Neutrophil (primary cell): ENCODE results near the gene DOCK4.

Experiments
- H3K27ac ChIP-seq: fragments of 200-600 bp; sonication (generic); 2 replicates; pipeline ENCODE4 v1.5.1; 2016; ENCODE audit warnings: mild to moderate bottlenecking, moderate library complexity
- H3K27me3 ChIP-seq: fragments of 200-600 bp; sonication (generic); 2 replicates; pipeline ENCODE4 v1.6.0; 2016; ENCODE audit warnings: mild to moderate bottlenecking
- H3K36me3 ChIP-seq: fragments of 200-600 bp; sonication (generic); 2 replicates; pipeline ENCODE4 v1.5.1; 2017
- H3K4me1 ChIP-seq, 2 experiments: fragments of 200-600 bp in 1 of 2; sonication (generic) in 1 of 2; 1 replicate in 1 of 2; 2 replicates in 1 of 2; pipeline versions ENCODE4 v1.5.1 to v1.6.1; 2013 to 2016; ENCODE audit warnings: low read depth in 1 of 2, low read length in 1 of 2, mild to moderate bottlenecking in 1 of 2, moderate library complexity in 1 of 2; ENCODE audit not compliant: control insufficient read depth in 1 of 2, insufficient read depth in 1 of 2
- H3K4me3 ChIP-seq, 2 experiments: fragments of 200-600 bp in 1 of 2; sonication (generic) in 1 of 2; 1 replicate in 1 of 2; 2 replicates in 1 of 2; pipeline ENCODE4 v1.5.1; 2013 to 2016; ENCODE audit warnings: low read depth in 1 of 2, low read length in 1 of 2, mild to moderate bottlenecking in 1 of 2, moderate library complexity in 1 of 2
- H3K9me3 ChIP-seq: fragments of 200-600 bp; sonication (generic); 2 replicates; pipeline ENCODE4 v1.5.1; 2016
- CTCF ChIP-seq: fragments of 200-600 bp; sonication (generic); IDR thresholded peaks from 2 replicates; pipeline ENCODE4 v1.5.1; 2016; ENCODE audit warnings: antibody characterized with exemption

Gene DOCK4

GRCh38 chr7:111783854-111784253 lies 422.3 kb downstream of the DOCK4 start:
- no peaks in the 10 kb centered on the region for H3K9me3 ChIP-seq
- no peaks in the 10 kb centered on the region for H3K36me3 ChIP-seq
- no peaks in the 10 kb centered on the region for H3K4me1 ChIP-seq
- H3K27ac ChIP-seq = no peak overlapping the region
- H3K4me3 ChIP-seq = no peak overlapping the region
- H3K27me3 ChIP-seq = no peaks in the 10 kb centered on the region
- TF ChIP-seq CTCF = no peak

GRCh38 chr7:111780527-111780926 lies 425.7 kb downstream of the DOCK4 start:
- no peak for TF ChIP-seq CTCF
- Histone ChIP-seq H3K9me3 (no peaks in the 10 kb centered on the region), H3K4me1 (no peaks in the 10 kb centered on the region), H3K27me3 (no peaks in the 10 kb centered on the region), H3K36me3 (no peaks in the 10 kb centered on the region), H3K27ac (no peak overlapping the region), H3K4me3 (no peak overlapping the region)

GRCh38 chr7:111775206-111775605 lies 431.0 kb downstream of the DOCK4 start:
- no peak for TF ChIP-seq CTCF
- Histone ChIP-seq H3K4me3 (no peak overlapping the region), H3K36me3 (no peaks in the 10 kb centered on the region)

DNA sequence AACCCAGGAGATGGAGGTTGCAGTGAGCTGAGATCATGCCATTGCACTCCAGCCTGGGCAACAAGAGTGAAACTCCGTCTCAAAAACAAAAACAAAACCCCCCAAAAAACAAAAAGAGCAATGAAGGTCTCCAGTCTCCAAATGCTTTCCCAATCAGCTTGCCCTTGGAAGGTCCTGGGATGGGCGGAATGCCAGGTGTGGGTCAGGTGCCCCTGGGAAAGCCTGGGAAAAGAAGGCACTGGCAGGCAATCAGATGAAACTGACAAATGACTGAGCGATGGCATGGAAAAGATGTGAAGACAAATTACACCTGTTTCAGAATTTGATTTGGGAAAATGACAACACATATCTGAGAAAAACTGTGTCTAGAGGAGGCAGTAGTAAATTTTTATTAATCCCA lies 433.5 kb downstream of the DOCK4 start:
- Histone ChIP-seq H3K27me3 (no peaks in the 10 kb centered on the region), H3K4me3 (no peak overlapping the region), H3K9me3 (no peaks in the 10 kb centered on the region), H3K36me3 (no peaks in the 10 kb centered on the region), H3K4me1 (no peaks in the 10 kb centered on the region), H3K27ac (no peak overlapping the region)
- TF ChIP-seq CTCF = no peak

More at GRCh38 chr7:111775206-111775605, 431.0 kb downstream of the DOCK4 start:
- H3K27me3 ChIP-seq = no peaks in the 10 kb centered on the region
- no peaks in the 10 kb centered on the region for H3K4me1 ChIP-seq
- H3K27ac ChIP-seq = no peak overlapping the region
- no peaks in the 10 kb centered on the region for H3K9me3 ChIP-seq

- Histone ChIP-seq H3K4me3 (no peak overlapping the region), H3K36me3 (no peaks in the 10 kb centered on the region), H3K27me3 (no peaks in the 10 kb centered on the region), H3K4me1 (no peaks in the 10 kb centered on the region), H3K27ac (no peak overlapping the region), H3K9me3 (no peaks in the 10 kb centered on the region)
- no peak for TF ChIP-seq CTCF
Measured at GRCh38 chr7:111771638-111772037, 434.6 kb downstream of the DOCK4 start.

- H3K4me1 ChIP-seq = no peaks in the 10 kb centered on the region
- H3K36me3 ChIP-seq = no peaks in the 10 kb centered on the region
- no peak overlapping the region for H3K27ac ChIP-seq
- H3K27me3 ChIP-seq = no peaks in the 10 kb centered on the region
- H3K9me3 ChIP-seq = no peaks in the 10 kb centered on the region
- TF ChIP-seq CTCF = no peak
- no peak overlapping the region for H3K4me3 ChIP-seq
Measured at GRCh38 chr7:111770116-111770515, 436.1 kb downstream of the DOCK4 start.
